ENCODE results near the gene GLRX3.

DNA sequence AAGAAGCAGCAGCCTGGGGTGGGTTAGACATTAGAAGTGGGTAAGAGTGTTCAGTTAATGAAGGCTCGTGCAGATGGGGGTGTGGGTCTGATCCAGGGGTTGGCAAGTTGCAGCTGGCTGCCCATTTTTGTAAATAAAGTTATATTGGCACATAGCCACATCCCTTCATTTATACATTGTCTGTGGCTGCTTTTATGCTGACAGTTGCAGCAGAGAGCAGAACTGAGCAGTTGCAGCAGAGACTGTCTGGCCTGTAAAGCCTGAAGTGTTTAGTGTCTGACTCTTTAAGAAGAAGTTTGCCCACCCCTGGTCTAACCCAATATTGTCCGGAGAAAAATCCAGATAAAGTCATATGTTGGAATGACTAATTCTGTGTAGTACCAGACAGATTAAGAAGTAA, 38.1 kb downstream of the GLRX3 start:
- TF ChIP-seq POLR2AphosphoS5 (IDR thresholded peaks at IDR 0.05; ENCODE audit: low read depth, low read length) (no peak), SIN3A (IDR thresholded peaks at IDR 0.05; ENCODE audit: borderline replicate concordance, insufficient read depth, low read length) (no peak)
- TF ChIP-seq, protein P1, sequence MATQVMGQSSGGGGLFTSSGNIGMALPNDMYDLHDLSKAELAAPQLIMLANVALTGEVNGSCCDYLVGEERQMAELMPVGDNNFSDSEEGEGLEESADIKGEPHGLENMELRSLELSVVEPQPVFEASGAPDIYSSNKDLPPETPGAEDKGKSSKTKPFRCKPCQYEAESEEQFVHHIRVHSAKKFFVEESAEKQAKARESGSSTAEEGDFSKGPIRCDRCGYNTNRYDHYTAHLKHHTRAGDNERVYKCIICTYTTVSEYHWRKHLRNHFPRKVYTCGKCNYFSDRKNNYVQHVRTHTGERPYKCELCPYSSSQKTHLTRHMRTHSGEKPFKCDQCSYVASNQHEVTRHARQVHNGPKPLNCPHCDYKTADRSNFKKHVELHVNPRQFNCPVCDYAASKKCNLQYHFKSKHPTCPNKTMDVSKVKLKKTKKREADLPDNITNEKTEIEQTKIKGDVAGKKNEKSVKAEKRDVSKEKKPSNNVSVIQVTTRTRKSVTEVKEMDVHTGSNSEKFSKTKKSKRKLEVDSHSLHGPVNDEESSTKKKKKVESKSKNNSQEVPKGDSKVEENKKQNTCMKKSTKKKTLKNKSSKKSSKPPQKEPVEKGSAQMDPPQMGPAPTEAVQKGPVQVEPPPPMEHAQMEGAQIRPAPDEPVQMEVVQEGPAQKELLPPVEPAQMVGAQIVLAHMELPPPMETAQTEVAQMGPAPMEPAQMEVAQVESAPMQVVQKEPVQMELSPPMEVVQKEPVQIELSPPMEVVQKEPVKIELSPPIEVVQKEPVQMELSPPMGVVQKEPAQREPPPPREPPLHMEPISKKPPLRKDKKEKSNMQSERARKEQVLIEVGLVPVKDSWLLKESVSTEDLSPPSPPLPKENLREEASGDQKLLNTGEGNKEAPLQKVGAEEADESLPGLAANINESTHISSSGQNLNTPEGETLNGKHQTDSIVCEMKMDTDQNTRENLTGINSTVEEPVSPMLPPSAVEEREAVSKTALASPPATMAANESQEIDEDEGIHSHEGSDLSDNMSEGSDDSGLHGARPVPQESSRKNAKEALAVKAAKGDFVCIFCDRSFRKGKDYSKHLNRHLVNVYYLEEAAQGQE (IDR thresholded peaks at IDR 0.05; ENCODE audit: insufficient read depth in 1 of 2, low read depth in 2 of 2, low read length in 2 of 2), result no peak
